Activated T-cell treated with anti-CD3 and anti-CD28 coated beads, Interleukin-2, amount 50 U/mL, for 72 hours (primary cell): Measurements from ENCODE around the gene NUP210. TPM values are rescaled to one million over a fixed set of nuclear protein-coding genes. Genes with fewer than 3 reads are reported as not detected.

Experiments used
- ATAC-seq, 2 donors: fragments of 150-1000 bp; cut with Tn5 transposase; replicated peaks in 1 of 2; 2 replicates each; pipeline ENCODE4 v1.10.0; 2021; ENCODE audit warnings: moderate library complexity in 2 of 2, mild to moderate bottlenecking in 1 of 2
- DNase-seq, 2 donors: peaks; one replicate each; pipeline ENCODE4 v3.0.0; 2021 to 2022; ENCODE audit warnings: mixed read lengths in 1 of 2
- H3K27ac Mint-ChIP-seq: one replicate; pipeline ENCODE4 v1.8.0; 2022; ENCODE audit warnings: mild to moderate bottlenecking, moderate library complexity, mixed read lengths
- H3K27me3 Mint-ChIP-seq: one replicate; pipeline ENCODE4 v1.8.0; 2022; ENCODE audit warnings: low read depth, mixed read lengths
- H3K36me3 Mint-ChIP-seq, 2 donors: one replicate each; pipeline ENCODE4 v1.8.0; 2022; ENCODE audit warnings: mixed read lengths in 2 of 2, mild to moderate bottlenecking in 1 of 2; ENCODE audit not compliant: insufficient read depth in 2 of 2
- H3K4me1 Mint-ChIP-seq: one replicate; pipeline ENCODE4 v1.8.0; 2022; ENCODE audit warnings: low read depth, mixed read lengths
- H3K4me3 Mint-ChIP-seq, 2 donors: one replicate each; pipeline ENCODE4 v1.8.0; 2022; ENCODE audit warnings: mild to moderate bottlenecking in 2 of 2, mixed read lengths in 2 of 2, moderate library complexity in 2 of 2
- H3K9me3 Mint-ChIP-seq, 2 donors: one replicate each; pipeline ENCODE4 v1.8.0; 2022; ENCODE audit warnings: mixed read lengths in 2 of 2
- total RNA-seq, 2 donors: library from RNA; stranded (reverse); gene quantifications; one replicate each; pipeline ENCODE4 v1.2.3, GENCODE V29; 2022

NUP210 gene
- total RNA-seq, 2 donors from 2014 or later: 138 to 144 TPM

GRCh38 chr3:13307041-13307440 is 113.1 kb downstream of the NUP210 start:
- ATAC-seq: no peak
- Mint-ChIP-seq H3K4me3 (no peak overlapping the region), H3K27ac (no peak overlapping the region), H3K9me3 (no peaks in the 10 kb centered on the region), H3K27me3 (no peaks in the 10 kb centered on the region), H3K36me3 (no peaks in the 10 kb centered on the region), H3K4me1 (no peaks in the 10 kb centered on the region)
- DNase-seq: no peak

- Mint-ChIP-seq H3K36me3 (no peaks in the 10 kb centered on the region), H3K27ac (no peak overlapping the region), H3K9me3 (no peaks in the 10 kb centered on the region), H3K4me1 (peaks cover 7% of the 10 kb centered on the region), H3K4me3 (no peak overlapping the region), H3K27me3 (no peaks in the 10 kb centered on the region)
- no peak for DNase-seq
- peak in 1 of 2 donors; percentile 12 for ATAC-seq
Observed at GRCh38 chr3:13305623-13306022, 114.5 kb downstream of the NUP210 start.

GRCh38 chr3:13303410-13303809 is 116.7 kb downstream of the NUP210 start:
- Mint-ChIP-seq H3K36me3 (no peaks in the 10 kb centered on the region), H3K9me3 (no peaks in the 10 kb centered on the region), H3K4me3 (no peak overlapping the region), H3K27me3 (no peaks in the 10 kb centered on the region), H3K4me1 (peaks cover 7% of the 10 kb centered on the region), H3K27ac (no peak overlapping the region)
- DNase-seq (no peak), ATAC-seq (no peak)

GRCh38 chr3:13301286-13301987 is 118.7 kb downstream of the NUP210 start:
- ATAC-seq (peak; percentile 33 to 49), DNase-seq (peak in 1 of 2 donors; percentile 16)
- Mint-ChIP-seq H3K4me1 (peaks cover 7% of the 10 kb centered on the region), H3K36me3 (no peaks in the 10 kb centered on the region), H3K4me3 (no peak overlapping the region), H3K9me3 (no peaks in the 10 kb centered on the region), H3K27ac (no peak overlapping the region), H3K27me3 (peaks cover 11% of the 10 kb centered on the region)

- H3K9me3 Mint-ChIP-seq: no peaks in the 10 kb centered on the region
- peaks cover 7% of the 10 kb centered on the region for H3K4me1 Mint-ChIP-seq
- peaks cover 13% of the 10 kb centered on the region for H3K27me3 Mint-ChIP-seq
- no peak overlapping the region for H3K27ac Mint-ChIP-seq
- ATAC-seq (no peak), DNase-seq (no peak)
- H3K36me3 Mint-ChIP-seq: no peaks in the 10 kb centered on the region
- no peak overlapping the region for H3K4me3 Mint-ChIP-seq
Observed at GRCh38 chr3:13300546-13301285, 119.4 kb downstream of the NUP210 start.

DNA sequence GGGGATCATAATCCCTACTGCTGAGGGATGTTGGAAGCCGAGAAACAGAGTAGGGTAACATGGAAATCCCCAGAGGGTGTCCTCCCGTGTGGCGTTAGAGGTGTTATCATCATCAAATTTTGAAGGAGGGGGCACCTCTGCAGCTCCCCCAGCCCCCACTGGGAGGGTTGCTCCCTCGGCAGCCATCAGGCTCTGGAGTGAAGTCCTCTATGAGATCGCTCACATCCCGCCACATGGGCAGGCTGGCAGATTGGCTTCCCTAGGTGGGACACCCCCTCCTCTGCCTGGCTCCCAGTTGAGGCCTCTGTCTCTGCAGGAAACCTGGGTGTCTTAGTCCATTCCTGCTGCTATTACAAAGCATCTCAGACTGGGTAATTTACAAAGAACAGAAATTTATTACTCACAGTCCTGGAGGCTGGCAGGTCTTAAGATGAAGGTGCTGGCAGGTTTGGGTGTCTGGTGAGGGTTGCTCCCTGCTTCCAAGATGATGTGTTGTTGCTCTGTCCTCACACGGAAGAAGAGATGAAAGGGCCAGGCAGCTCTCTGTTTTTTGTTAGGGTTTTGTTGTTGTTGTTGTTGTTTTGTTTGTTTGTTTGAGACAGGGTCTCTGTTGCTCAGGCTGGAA is 120.5 kb downstream of the NUP210 start:
- Mint-ChIP-seq H3K4me3 (no peak overlapping the region), H3K27ac (no peak overlapping the region)

DNA sequence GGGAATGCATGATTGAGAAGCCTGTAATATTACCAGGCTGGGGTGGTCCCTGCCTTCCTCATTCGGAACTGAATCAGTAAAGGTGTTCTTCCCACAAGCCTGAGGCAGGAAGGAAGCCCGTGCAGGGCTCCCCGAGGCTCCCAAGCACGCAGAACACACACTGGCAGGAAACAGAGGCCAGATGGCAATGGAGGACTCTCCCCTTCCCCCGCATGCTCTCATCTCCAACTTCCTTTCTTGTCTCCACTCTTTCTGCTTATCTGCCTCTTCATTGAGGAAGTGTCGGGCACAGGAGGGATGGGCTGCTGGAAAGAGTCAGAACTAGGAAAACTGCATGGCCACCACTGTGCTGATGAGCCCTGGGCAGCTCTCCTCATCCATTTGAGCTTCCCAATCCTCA is 123.5 kb downstream of the NUP210 start:
- DNase-seq (no peak), ATAC-seq (no peak)
- Mint-ChIP-seq H3K4me1 (peaks cover 6% of the 10 kb centered on the region), H3K27me3 (peaks cover 30% of the 10 kb centered on the region), H3K9me3 (no peaks in the 10 kb centered on the region), H3K27ac (no peak overlapping the region), H3K36me3 (no peaks in the 10 kb centered on the region), H3K4me3 (no peak overlapping the region)

More for the DNA sequence above, 120.5 kb downstream of the NUP210 start:
- Mint-ChIP-seq H3K27me3 (peaks cover 24% of the 10 kb centered on the region), H3K4me1 (peaks cover 7% of the 10 kb centered on the region), H3K36me3 (no peaks in the 10 kb centered on the region), H3K9me3 (no peaks in the 10 kb centered on the region)
- ATAC-seq: no peak
- DNase-seq: no peak

DNA sequence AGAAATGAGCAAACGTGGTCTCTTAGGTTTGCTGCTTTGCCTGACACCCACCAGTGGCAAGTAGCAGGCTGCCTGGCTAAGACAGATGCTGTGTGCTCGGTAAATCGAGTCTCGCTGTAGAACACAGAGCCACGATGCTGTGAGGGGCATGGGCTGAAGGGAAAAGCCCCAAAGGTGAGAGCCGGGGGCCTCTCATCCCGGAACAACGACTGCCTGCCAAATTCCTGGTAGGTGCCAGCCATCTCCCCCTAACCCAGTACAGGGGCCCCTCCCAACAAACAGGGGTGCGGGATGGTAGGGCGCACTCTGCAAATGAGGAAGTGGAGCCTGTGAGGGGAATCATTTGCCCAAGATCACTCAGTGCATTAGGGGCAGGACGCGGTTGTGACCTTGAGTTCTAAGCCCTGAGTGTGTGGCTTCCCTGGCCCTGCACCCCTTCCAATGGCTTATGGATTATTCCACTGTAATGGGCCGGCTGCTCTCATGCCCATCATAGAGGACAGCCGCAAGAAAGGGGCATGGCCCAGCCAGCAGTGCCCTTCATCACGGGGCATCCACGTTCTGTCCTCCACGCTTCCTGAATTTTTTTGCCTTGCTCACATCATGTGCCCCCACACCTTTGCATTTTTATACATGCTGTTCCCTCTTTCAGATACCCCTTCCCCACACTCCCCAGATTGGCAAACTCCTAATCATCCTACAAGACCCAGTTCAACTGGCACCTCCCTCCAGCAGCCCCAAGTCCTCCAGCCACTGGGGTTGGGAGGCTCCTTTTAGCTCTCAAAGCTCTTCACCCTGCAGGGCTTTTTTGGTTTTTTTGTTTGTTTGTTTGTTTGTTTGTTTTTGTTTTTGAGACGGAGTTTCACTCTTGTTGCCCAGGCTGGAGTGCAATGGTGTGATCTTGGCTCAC is 125.4 kb downstream of the NUP210 start:
- peaks cover 30% of the 10 kb centered on the region for H3K27me3 Mint-ChIP-seq
- ATAC-seq (no peak), DNase-seq (no peak)
- H3K4me3 Mint-ChIP-seq: no peak overlapping the region
- no peak overlapping the region for H3K27ac Mint-ChIP-seq
- H3K9me3 Mint-ChIP-seq: no peaks in the 10 kb centered on the region
- no peaks in the 10 kb centered on the region for H3K36me3 Mint-ChIP-seq
- no peaks in the 10 kb centered on the region for H3K4me1 Mint-ChIP-seq

DNA sequence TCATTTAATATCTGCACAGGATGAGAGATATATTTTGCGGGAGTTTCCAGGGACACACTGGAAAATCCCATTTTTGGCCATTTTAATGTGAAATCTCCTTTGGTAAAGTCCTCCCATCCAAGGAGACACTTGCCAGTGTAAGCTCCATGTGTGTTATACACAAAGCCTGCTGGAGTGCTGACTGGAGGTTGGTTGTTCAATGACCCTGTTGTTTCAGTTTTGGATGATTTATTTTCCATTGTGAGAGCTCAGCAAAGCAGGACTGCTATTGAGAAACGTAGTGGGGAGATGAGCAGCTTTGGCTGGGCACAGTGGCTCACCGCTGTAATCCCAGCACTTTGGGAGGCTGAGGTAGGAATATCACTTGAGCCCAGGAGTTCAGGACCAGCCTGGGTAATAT is 127.7 kb downstream of the NUP210 start:
- Mint-ChIP-seq H3K27me3 (peaks cover 29% of the 10 kb centered on the region), H3K9me3 (peaks cover 0 to under 1% of the 10 kb centered on the region in 2 donors), H3K36me3 (no peaks in the 10 kb centered on the region), H3K27ac (no peak overlapping the region), H3K4me3 (no peak overlapping the region), H3K4me1 (no peaks in the 10 kb centered on the region)
- DNase-seq (no peak), ATAC-seq (no peak)

DNA sequence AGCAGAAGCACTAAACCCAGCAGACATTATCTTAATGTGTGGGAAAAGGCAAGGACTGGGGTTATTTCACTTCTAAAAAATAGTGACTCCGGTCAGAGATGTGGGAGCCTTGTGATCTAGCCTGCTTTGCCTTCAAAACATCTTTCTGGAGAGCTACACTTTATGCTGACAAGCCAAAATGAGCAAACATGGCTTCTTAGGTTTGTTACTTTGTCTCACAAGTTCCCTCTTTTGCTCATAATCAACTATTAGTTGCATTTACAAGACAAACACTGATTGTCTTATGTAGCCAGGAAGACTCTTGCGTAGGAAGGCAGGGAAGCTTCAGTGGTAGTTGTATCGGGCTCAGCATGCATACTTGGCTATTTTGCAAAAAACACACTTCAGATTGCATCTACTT is 129.2 kb downstream of the NUP210 start:
- no peak for ATAC-seq
- peaks cover 3 to 7% of the 10 kb centered on the region in 2 donors for H3K9me3 Mint-ChIP-seq
- H3K4me3 Mint-ChIP-seq: no peak overlapping the region
- H3K4me1 Mint-ChIP-seq: no peaks in the 10 kb centered on the region
- peaks cover 23% of the 10 kb centered on the region for H3K27me3 Mint-ChIP-seq
- DNase-seq: no peak
- H3K36me3 Mint-ChIP-seq: peaks cover 3 to 4% of the 10 kb centered on the region in 2 donors
- no peak overlapping the region for H3K27ac Mint-ChIP-seq

GRCh38 chr3:13289771-13290285 is 130.3 kb downstream of the NUP210 start:
- Mint-ChIP-seq H3K9me3 (peaks cover 3 to 7% of the 10 kb centered on the region in 2 donors), H3K36me3 (peaks cover 3 to 4% of the 10 kb centered on the region in 2 donors), H3K4me3 (no peak overlapping the region), H3K4me1 (no peaks in the 10 kb centered on the region), H3K27me3 (peaks cover 16% of the 10 kb centered on the region), H3K27ac (no peak overlapping the region)
- ATAC-seq: no peak
- DNase-seq: no peak
